Measurements from ENCODE around the gene TERC.

Gene TERC

GRCh38 chr3:169764882-169765612 is at the start of gene TERC:
Gene TERC (minus strand): TSS chr3:169765060.
- DNase-seq, result peak; percentile 85

- peak; percentile 29 for DNase-seq
Observed at GRCh38 chr3:169813757-169814517, 49.1 kb upstream of the TERC start.

GRCh38 chr3:169813278-169813677 is 48.4 kb upstream of the TERC start:
- DNase-seq, result no peak

- peak; percentile 86 for DNase-seq
Observed at GRCh38 chr3:169812332-169813235, 47.7 kb upstream of the TERC start, which contains the start of the genes LRRC34 and LRRIQ4. Gene LRRC34 (minus strand): TSS chr3:169812904. CDS start chr3:169812548, 356 bp downstream. Gene LRRIQ4 (plus strand): TSS chr3:169812870. CDS start chr3:169821922, 9,052 bp downstream.

GRCh38 chr3:169811631-169812331 is 46.9 kb upstream of the TERC start:
- peak; percentile 43 for DNase-seq

- DNase-seq, result no peak
Observed at GRCh38 chr3:169809230-169809795, 44.5 kb upstream of the TERC start.

- no peak for DNase-seq
Observed at GRCh38 chr3:169804681-169805080, 39.8 kb upstream of the TERC start.

- DNase-seq, result no peak
Observed at GRCh38 chr3:169792359-169792758, 27.5 kb upstream of the TERC start.

- no peak for DNase-seq
Observed at GRCh38 chr3:169790687-169791429, 26.0 kb upstream of the TERC start.

- no peak for DNase-seq
Observed at GRCh38 chr3:169790219-169790618, 25.4 kb upstream of the TERC start.

GRCh38 chr3:169787791-169788190 is 22.9 kb upstream of the TERC start:
- no peak for DNase-seq

GRCh38 chr3:169787120-169787519 is 22.3 kb upstream of the TERC start:
- no peak for DNase-seq

- no peak for DNase-seq
Observed at GRCh38 chr3:169781209-169781855, 16.5 kb upstream of the TERC start.

GRCh38 chr3:169780742-169781141 is 15.9 kb upstream of the TERC start:
- DNase-seq, result no peak

- no peak for DNase-seq
Observed at GRCh38 chr3:169777822-169778221, 13.0 kb upstream of the TERC start.

- no peak for DNase-seq
Observed at GRCh38 chr3:169774186-169774585, 9.3 kb upstream of the TERC start.

- DNase-seq, result peak; percentile 69
Observed at GRCh38 chr3:169772897-169773816, 8.3 kb upstream of the TERC start, which contains the start of gene MYNN. Gene MYNN (plus strand): TSS chr3:169773396. CDS start chr3:169774296, 900 bp downstream.

- peak; percentile 86 for DNase-seq
Observed at GRCh38 chr3:169772305-169772896, 7.5 kb upstream of the TERC start.

All from NCI-H524 treated with DMSO at 0.1 percent for 48 hours (cell line).